Endothelial cell of umbilical vein (primary cell): ENCODE results near the gene UVRAG. TPM values are rescaled to one million over a fixed set of nuclear protein-coding genes. Genes with fewer than 3 reads are reported as not detected.

Experiments used
- BruUV-seq: library from RNA; stranded (reverse); fragments of 400-500 nt; replicated peaks from 2 replicates; lab custom pipeline; 2021; lab: Mats Ljungman, UMichigan
- CTCF ChIA-PET: fragments of 300-600, 350-600 bp; sonication (Branson Sonifier 250); formaldehyde crosslinking; loops from one replicate; lab custom pipeline; 2021; ENCODE audit warnings: antibody characterized with exemption, inconsistent platforms; lab: Charles Lee
- POLR2A ChIA-PET: fragments of 300-600, 350-600 bp; sonication (Branson Sonifier 250); formaldehyde crosslinking; loops from one replicate; lab custom pipeline; 2021; ENCODE audit warnings: antibody characterized with exemption, inconsistent platforms; lab: Charles Lee
- DNase-seq: peaks from one replicate; pipeline ENCODE4 v3.0.0-alpha.2; 2011; ENCODE audit warnings: low read depth, low spot score
- FAIRE-seq: peaks from 2 replicates; lab custom pipeline; 2011; peaks lifted over from hg19 to GRCh38; lab: Jason Lieb, UNC
- H2AFZ ChIP-seq: 2 replicates; pipeline ENCODE4 v1.6.0; 2012; ENCODE audit warnings: low read depth, low read length, control low read depth, inconsistent platforms
- H3K27ac ChIP-seq: 2 replicates; pipeline ENCODE4 v1.5.1; 2011; ENCODE audit warnings: low read depth, mild to moderate bottlenecking, control low read depth, low read length, moderate library complexity; ENCODE audit not compliant: insufficient read depth
- H3K27me3 ChIP-seq, 2 experiments: 2 replicates each; pipeline versions ENCODE4 v1.6.0 to v1.6.1; 2011; ENCODE audit warnings: low read length in 2 of 2, mixed read lengths in 1 of 2; ENCODE audit not compliant: control insufficient read depth in 2 of 2, insufficient read depth in 2 of 2
- H3K36me3 ChIP-seq, 2 experiments: 2 replicates in 1 of 2; 3 replicates in 1 of 2; pipeline ENCODE4 v1.5.1; 2011; ENCODE audit warnings: low read length in 2 of 2, mild to moderate bottlenecking in 1 of 2, moderate library complexity in 1 of 2; ENCODE audit not compliant: control insufficient read depth in 2 of 2, insufficient read depth in 2 of 2; ENCODE audit errors: extremely low read depth in 1 of 2
- H3K4me1 ChIP-seq: 3 replicates; pipeline ENCODE4 v1.5.1; 2011; ENCODE audit warnings: mild to moderate bottlenecking, low read length; ENCODE audit not compliant: control insufficient read depth, insufficient read depth; ENCODE audit errors: extremely low read depth
- H3K4me2 ChIP-seq: 2 replicates; pipeline ENCODE4 v1.6.1; 2011; ENCODE audit warnings: low read length, control low read depth, mixed read lengths; ENCODE audit not compliant: insufficient read depth
- H3K4me3 ChIP-seq, 3 experiments: fragments of 200-600 bp in 1 of 3; sonication (generic), shearing (Covaris generic) in 1 of 3; replicated peaks in 1 of 3; 2 replicates each; pipeline ENCODE4 v1.5.1; 2011 to 2016; ENCODE audit warnings: control low read depth in 3 of 3, low read length in 3 of 3, mild to moderate bottlenecking in 2 of 3, inconsistent platforms in 1 of 3, low read depth in 1 of 3, moderate library complexity in 1 of 3; ENCODE audit not compliant: insufficient read depth in 1 of 3
- H3K79me2 ChIP-seq: 2 replicates; pipeline ENCODE4 v1.6.0; 2012; ENCODE audit warnings: low read length, inconsistent platforms; ENCODE audit not compliant: control insufficient read depth, insufficient read depth
- H3K9ac ChIP-seq: replicated peaks from 2 replicates; pipeline ENCODE3; 2011; ENCODE audit warnings: low read length, control low read depth; ENCODE audit not compliant: insufficient read depth; ENCODE audit errors: extremely low read depth
- H3K9me1 ChIP-seq: replicated peaks from 3 replicates; pipeline ENCODE4 v1.6.0; 2011; ENCODE audit warnings: mild to moderate bottlenecking, low read length; ENCODE audit not compliant: control insufficient read depth, insufficient read depth; ENCODE audit errors: extremely low read depth
- H3K9me3 ChIP-seq: replicated peaks from 2 replicates; pipeline ENCODE4 v1.5.1; 2012; ENCODE audit warnings: low read length, inconsistent platforms; ENCODE audit not compliant: control insufficient read depth, insufficient read depth
- H4K20me1 ChIP-seq: replicated peaks from 2 replicates; pipeline ENCODE3; 2011; ENCODE audit warnings: mild to moderate bottlenecking, low read length; ENCODE audit not compliant: control insufficient read depth, insufficient read depth; ENCODE audit errors: extremely low read depth
- CTCF ChIP-seq, 2 donors: IDR thresholded peaks; 1 replicate in 1 of 2; 2 replicates in 1 of 2; pipeline ENCODE4 v1.5.1; 2011; ENCODE audit warnings: low read length in 2 of 2, mild to moderate bottlenecking in 2 of 2, moderate library complexity in 2 of 2, control low read depth in 1 of 2, inconsistent platforms in 1 of 2, low read depth in 1 of 2; ENCODE audit not compliant: insufficient read depth in 1 of 2; ENCODE audit errors: extremely low read depth in 1 of 2
- EZH2 ChIP-seq: IDR thresholded peaks from 2 replicates; pipeline ENCODE4 v1.6.1; 2012; ENCODE audit warnings: borderline replicate concordance, low read depth, mild to moderate bottlenecking, moderate library complexity, low read length, inconsistent platforms; ENCODE audit not compliant: severe bottlenecking
- FOS ChIP-seq: IDR thresholded peaks from 2 replicates; pipeline ENCODE4 v1.6.1; 2011; ENCODE audit warnings: mild to moderate bottlenecking, low read length, moderate library complexity, borderline replicate concordance; ENCODE audit not compliant: insufficient read depth
- GATA2 ChIP-seq: IDR thresholded peaks from 2 replicates; pipeline ENCODE4 v1.7.0; 2011; ENCODE audit warnings: low read depth, mild to moderate bottlenecking, moderate library complexity, mixed read lengths, low read length; ENCODE audit not compliant: insufficient read length, insufficient read depth
- JUN ChIP-seq: IDR thresholded peaks from 2 replicates; pipeline ENCODE4 v1.6.1; 2011; ENCODE audit warnings: borderline replicate concordance, low read depth; ENCODE audit not compliant: insufficient read length, insufficient read depth
- MAX ChIP-seq: IDR thresholded peaks from 2 replicates; pipeline ENCODE4 v1.6.1; 2011; ENCODE audit not compliant: insufficient read depth, insufficient read length
- MYC ChIP-seq: IDR thresholded peaks from one replicate; pipeline ENCODE4 v1.6.1; 2011; ENCODE audit warnings: mild to moderate bottlenecking, low read depth, low read length
- POLR2A ChIP-seq: IDR thresholded peaks from 2 replicates; pipeline ENCODE4 v1.6.1; 2012; ENCODE audit warnings: low read depth, mild to moderate bottlenecking, control low read depth, low read length
- POLR2AphosphoS5 ChIP-seq: IDR thresholded peaks from 2 replicates; pipeline ENCODE4 v1.6.1; 2012; ENCODE audit warnings: low read depth, mild to moderate bottlenecking, control low read depth, low read length, moderate library complexity; ENCODE audit not compliant: insufficient read depth
- dilution Hi-C: fragments of 300-500 bp; cut with MboI; formaldehyde crosslinking; loops from one replicate; pipeline ENCODE4 v1.15.0; 2019; ENCODE audit warnings: low sequenced_read_pairs; ENCODE audit not compliant: extremely low pct_ligation_motif_present
- intact Hi-C: fragments of 100-400 bp; cut with micrococcal nuclease; formaldehyde crosslinking; loops from one replicate; pipeline ENCODE4 v1.10.0; 2022
- polyA plus RNA-seq, 4 experiments: library from polyadenylated mRNA; depleted of rRNA in 3 of 4; stranded (reverse) in 3 of 4; unstranded in 1 of 4; fragments of >200 nt; gene quantifications; 2 replicates each; pipeline versions ENCODE4 v1.2.1 to v1.2.3, GENCODE V29; 2011 to 2012; ENCODE audit warnings: missing spikeins in 1 of 4
- total RNA-seq: library from RNA; stranded (reverse); gene quantifications from 2 replicates; pipeline ENCODE4 v1.2.3, GENCODE V29; 2021

UVRAG gene
- total and polyA plus RNA-seq, 2 donors (not counting 3 experiments of a cell fraction or from before 2014, with no cell fraction given): 21.2 to 65.6 TPM

- no TSS peak for BruUV-seq
- H3K9ac ChIP-seq: no peak overlapping the region
- peaks cover 22% of the 10 kb centered on the region for H3K4me1 ChIP-seq
- H3K9me3 ChIP-seq: no peaks in the 10 kb centered on the region
- H3K9me1 ChIP-seq: no peaks in the 10 kb centered on the region
- H3K27me3 ChIP-seq: no peaks in the 10 kb centered on the region
- TF ChIP-seq POLR2A: no peak
- no peak for TF ChIP-seq JUN
- no peak for TF ChIP-seq EZH2
- TF ChIP-seq CTCF (IDR thresholded peaks at IDR 0.05; ENCODE audit: extremely low read depth in 1 of 2, insufficient read depth in 1 of 2, low read depth in 1 of 2, low read length in 2 of 2): no peak
- POLR2A ChIA-PET: no interaction called here
- dilution Hi-C loops (no loop called here), intact Hi-C loops (loop anchor here (5.0 kb wide), 1 partner anchor 42 kb away; no protein-coding TSS in a partner anchor)
- H2AFZ ChIP-seq: no peak overlapping the region
- FAIRE-seq: no peak
- no peak overlapping the region for H3K4me3 ChIP-seq
- H3K36me3 ChIP-seq: no peaks in the 10 kb centered on the region
- no peak overlapping the region for H3K27ac ChIP-seq
- peaks cover 84% of the 10 kb centered on the region for H3K79me2 ChIP-seq
- CTCF ChIA-PET: interaction anchor here (1.1 to 4.5 kb wide), 3 partner anchors 10 to 51 kb away, joined by 4 to 21 read pairs (median 4); no protein-coding TSS in a partner anchor
- peaks cover 2% of the 10 kb centered on the region for H4K20me1 ChIP-seq
- no peak for DNase-seq
- no peak overlapping the region for H3K4me2 ChIP-seq
Observed at GRCh38 chr11:75853971-75854370, 39.0 kb downstream of the UVRAG start.

GRCh38 chr11:75855206-75855605, 40.2 kb downstream of the UVRAG start:
- H3K9ac ChIP-seq: no peak overlapping the region
- no peak overlapping the region for H2AFZ ChIP-seq
- intact Hi-C loops (no loop called here), dilution Hi-C loops (no loop called here)
- FAIRE-seq (no peak), DNase-seq (no peak)
- H3K36me3 ChIP-seq: no peaks in the 10 kb centered on the region
- H3K9me3 ChIP-seq: no peaks in the 10 kb centered on the region
- H3K4me2 ChIP-seq: no peak overlapping the region
- POLR2A ChIA-PET: no interaction called here
- BruUV-seq: no TSS peak
- peaks cover 75% of the 10 kb centered on the region for H3K79me2 ChIP-seq
- no peaks in the 10 kb centered on the region for H3K27me3 ChIP-seq
- peaks cover 2% of the 10 kb centered on the region for H4K20me1 ChIP-seq
- peaks cover 20% of the 10 kb centered on the region for H3K4me1 ChIP-seq
- CTCF ChIA-PET: interaction anchor here (0.8 to 3.4 kb wide), 5 partner anchors 9 to 52 kb away, joined by 3 to 19 read pairs (median 4); no protein-coding TSS in a partner anchor
- H3K9me1 ChIP-seq: no peaks in the 10 kb centered on the region
- no peak overlapping the region for H3K27ac ChIP-seq
- TF ChIP-seq POLR2AphosphoS5 (no peak), EZH2 (no peak), MAX (no peak), MYC (no peak), GATA2 (no peak), FOS (no peak), JUN (no peak), CTCF (IDR thresholded peaks at IDR 0.05; ENCODE audit: extremely low read depth in 1 of 2, insufficient read depth in 1 of 2, low read depth in 1 of 2, low read length in 2 of 2) (no peak), POLR2A (no peak)
- H3K4me3 ChIP-seq: no peak overlapping the region
